ENCODE measurements around the gene SERINC1.

- no peak for TF ChIP-seq EZH2 (IDR thresholded peaks at IDR 0.05; ENCODE audit: borderline replicate concordance, low read depth, low read length, severe bottlenecking)
- TF ChIP-seq, protein P1, sequence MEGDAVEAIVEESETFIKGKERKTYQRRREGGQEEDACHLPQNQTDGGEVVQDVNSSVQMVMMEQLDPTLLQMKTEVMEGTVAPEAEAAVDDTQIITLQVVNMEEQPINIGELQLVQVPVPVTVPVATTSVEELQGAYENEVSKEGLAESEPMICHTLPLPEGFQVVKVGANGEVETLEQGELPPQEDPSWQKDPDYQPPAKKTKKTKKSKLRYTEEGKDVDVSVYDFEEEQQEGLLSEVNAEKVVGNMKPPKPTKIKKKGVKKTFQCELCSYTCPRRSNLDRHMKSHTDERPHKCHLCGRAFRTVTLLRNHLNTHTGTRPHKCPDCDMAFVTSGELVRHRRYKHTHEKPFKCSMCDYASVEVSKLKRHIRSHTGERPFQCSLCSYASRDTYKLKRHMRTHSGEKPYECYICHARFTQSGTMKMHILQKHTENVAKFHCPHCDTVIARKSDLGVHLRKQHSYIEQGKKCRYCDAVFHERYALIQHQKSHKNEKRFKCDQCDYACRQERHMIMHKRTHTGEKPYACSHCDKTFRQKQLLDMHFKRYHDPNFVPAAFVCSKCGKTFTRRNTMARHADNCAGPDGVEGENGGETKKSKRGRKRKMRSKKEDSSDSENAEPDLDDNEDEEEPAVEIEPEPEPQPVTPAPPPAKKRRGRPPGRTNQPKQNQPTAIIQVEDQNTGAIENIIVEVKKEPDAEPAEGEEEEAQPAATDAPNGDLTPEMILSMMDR (IDR thresholded peaks at IDR 0.05; ENCODE audit: borderline replicate concordance, extremely low read depth, low read length, poor library complexity, severe bottlenecking): no peak
Observed at GRCh38 chr6:122400121-122400450, 71.5 kb downstream of the SERINC1 start.
